CD4-positive, alpha-beta T cell treated with Interleukin-1 beta for 1 hour (primary cell): ENCODE data around the gene AP1AR.

Source experiments
- DNase-seq, 2 donors: peaks; one replicate each; pipeline ENCODE4 v3.0.0-alpha.2; 2020 to 2022

Gene AP1AR

GRCh38 chr4:112225157-112225556, 6.4 kb upstream of the AP1AR start:
- no peak for DNase-seq

GRCh38 chr4:112230879-112231778, 458 bp upstream of the AP1AR start:
- DNase-seq: peak; percentile 96

- DNase-seq: peak; percentile 58 to 71
Measured at GRCh38 chr4:112234952-112235609, 3.5 kb downstream of the AP1AR start.

GRCh38 chr4:112236040-112236439, 4.5 kb downstream of the AP1AR start:
- no peak for DNase-seq

DNA sequence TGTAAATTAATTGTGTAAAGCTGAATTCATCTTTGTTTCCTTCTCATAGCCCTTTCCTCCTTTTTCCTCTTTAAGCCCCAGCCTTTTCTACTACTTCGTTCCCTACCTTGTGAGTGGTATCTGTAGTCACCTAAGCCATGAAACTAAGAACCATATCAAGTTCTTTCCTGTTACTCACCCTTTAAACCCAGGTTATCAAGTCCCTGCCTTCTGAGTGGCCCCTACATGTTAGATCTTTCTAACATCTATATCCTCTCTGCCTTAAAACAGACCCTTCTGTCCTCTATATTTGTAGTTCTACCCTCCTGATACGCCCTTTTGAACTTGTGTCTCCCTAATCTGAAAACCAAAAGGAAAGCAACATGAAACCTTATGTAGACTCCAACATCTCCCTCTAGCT, 7.2 kb downstream of the AP1AR start:
- no peak for DNase-seq

DNA sequence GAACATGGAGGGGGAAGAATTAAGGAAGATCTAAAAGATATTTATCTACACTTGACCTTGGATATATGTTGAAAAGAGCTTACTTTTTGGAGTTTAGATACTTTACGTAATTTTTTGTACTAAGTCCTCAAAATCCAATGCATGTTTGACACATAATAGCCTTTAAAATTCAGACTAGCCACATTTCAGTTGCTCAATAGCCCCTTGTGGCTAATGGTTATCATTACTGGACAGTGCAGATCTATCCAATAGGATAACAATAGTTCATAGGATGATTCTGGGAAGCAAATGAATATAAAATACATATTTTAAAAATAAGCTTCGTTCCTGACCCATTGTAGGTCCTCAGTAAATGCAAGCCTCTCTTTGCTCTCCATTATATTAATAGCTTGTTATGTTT, 13.8 kb downstream of the AP1AR start:
- DNase-seq: no peak

- DNase-seq: no peak
Measured at GRCh38 chr4:112247021-112247420, 15.4 kb downstream of the AP1AR start.

DNA sequence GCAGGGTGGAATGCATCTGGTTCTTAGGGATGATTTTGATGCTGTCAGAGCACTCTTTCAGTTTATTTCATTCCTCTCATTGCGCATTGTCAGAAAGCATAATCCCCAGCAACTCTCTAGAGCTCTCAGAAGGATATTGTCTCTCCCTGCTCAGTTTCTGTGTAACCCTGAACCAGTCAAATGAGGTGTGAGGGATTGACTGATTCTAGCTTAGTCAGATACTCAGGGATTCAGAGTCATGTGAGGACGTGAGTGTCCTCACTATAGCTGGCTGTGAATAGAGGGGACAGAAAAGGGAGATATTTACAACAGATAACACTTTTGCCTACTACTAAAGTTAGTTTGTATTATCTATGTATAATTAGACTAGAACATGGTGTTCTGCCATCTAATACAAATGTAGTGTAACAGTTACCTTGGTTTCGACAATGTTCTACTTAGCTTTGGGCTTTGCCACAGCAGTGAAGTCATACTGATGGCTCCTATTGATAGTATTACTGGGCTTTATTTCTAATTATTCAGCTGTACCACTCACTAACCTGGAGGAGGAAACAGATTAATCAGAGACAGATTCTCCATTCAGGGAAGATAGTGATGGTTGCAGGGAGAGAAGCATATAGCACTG, 19.5 kb downstream of the AP1AR start:
- DNase-seq: no peak

GRCh38 chr4:112252234-112252633, 20.6 kb downstream of the AP1AR start:
- no peak for DNase-seq

DNA sequence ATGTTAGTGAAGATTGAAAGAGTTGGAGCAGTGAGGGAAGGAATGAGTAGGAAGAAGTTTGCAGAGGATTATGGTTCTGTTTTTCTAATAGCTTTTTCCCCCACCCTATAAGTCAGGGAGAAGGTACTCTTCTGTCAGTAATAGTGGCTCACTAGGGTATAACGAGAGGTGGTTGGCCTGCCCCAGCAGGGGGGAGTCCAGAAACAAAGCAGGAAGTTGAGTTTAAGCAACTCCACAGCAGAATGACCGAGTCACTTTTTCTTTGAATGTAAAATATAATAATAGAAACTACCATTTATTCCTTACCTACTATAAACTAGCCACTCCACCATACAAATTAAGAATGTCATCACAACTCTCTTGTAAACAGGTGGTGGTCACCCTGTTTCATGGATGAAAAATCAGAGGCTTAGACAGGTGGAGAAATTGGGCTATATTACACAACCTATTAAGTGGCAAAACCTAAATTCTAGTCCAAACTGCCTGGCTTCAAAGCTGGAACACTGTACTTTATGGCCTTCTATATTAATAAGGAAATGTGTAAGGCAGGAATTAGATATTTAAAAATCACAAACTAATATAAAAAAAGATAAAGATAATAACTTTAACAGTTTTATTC, 21.9 kb downstream of the AP1AR start:
- DNase-seq: no peak

DNA sequence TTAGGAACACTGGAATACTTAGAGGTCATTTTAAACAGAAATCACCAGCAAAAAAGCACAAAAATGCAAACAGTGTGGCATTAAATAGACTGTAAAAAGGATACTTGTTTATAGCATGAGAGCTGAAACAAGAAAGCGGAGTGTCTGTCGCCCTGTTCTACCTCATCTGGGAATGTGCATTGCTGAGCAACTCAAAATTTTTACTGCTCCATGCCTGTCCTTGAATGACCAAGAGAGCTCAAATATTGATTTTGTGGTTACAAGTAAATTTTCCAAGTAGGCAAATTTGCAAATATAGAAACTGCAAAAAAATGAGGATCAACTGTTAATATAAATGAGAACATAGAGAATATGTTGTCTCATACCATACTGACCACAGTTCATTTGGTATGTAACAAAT, 25.5 kb downstream of the AP1AR start:
- no peak for DNase-seq

DNA sequence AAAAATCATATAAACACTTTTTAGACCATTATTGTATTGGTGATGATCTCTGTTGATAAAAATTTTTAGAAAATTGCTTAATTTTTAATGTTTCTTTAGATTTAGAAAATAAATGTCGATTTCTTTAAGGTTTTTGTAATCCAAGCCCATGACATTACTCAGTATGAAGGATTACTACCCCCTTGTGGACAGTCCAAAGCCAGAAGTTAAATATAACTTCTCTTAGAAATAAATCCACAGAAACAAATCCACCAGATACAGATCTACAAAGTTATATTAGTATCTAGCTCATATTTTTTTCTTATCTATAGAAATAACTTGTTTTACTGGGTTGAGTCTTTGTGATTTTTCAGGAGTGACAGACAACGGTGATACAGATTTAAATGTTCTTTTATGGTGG, 35.2 kb downstream of the AP1AR start:
- DNase-seq: peak in 1 of 2 donors; percentile 38

DNA sequence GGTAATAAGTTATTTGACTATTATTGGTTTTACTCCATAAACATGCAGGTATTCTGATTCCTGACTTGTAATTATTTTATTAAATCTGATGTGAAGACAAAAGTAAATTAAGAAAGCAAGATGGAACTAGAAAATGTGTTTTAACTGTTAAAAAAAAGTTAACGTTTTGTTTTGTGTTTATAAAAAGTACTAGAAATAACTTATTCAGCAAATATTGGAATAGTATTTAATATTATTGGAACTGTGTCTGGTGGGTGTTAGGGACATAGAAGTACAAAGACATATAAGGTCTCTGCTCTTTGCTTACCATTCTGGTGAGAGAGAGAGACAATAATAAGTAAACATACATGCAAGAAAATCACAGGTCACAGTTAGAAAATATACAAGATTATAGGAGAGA, 38.5 kb downstream of the AP1AR start:
- DNase-seq: no peak

GRCh38 chr4:112270640-112271421, 39.2 kb downstream of the AP1AR start:
- no peak for DNase-seq

DNA sequence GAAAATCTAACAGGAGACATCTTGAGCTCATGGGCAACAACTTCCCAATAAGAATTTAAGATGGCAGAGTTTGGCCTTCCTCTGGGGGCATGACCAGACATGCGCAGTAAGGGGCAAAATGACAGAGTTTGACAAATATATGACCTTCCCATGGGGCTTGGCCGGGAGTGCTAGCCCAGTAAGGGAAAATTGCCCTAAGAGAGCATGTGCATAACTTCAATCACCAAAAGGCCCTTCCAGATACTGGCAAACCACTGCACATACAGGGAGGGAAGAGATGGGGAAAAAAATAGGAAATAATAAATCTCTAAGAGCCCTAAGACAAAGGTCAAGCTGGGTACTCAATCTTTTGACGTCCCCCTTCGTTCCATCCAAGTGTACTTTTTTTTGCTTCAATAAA, 40.7 kb downstream of the AP1AR start:
- DNase-seq: no peak

DNA sequence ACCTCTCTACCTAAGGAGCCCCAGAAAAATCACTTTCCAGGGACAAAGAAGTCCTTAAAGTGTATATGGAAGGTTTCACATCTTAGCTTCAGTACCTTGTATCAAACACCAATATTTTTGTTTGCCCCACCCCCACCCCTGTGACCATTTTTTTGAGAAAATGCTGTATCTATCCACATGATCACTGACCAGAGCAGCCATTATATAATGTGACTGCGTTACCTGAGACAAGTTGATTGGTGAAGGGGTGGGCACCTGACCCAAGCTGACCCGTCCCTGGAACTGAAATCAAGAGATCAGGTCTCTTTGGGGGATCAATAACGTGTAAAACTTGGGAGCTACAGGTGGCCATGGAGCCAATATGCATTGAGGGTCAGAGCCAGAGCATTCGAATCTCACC, 43.4 kb downstream of the AP1AR start:
- no peak for DNase-seq

GRCh38 chr4:112276113-112276512, 44.5 kb downstream of the AP1AR start:
- no peak for DNase-seq

DNA sequence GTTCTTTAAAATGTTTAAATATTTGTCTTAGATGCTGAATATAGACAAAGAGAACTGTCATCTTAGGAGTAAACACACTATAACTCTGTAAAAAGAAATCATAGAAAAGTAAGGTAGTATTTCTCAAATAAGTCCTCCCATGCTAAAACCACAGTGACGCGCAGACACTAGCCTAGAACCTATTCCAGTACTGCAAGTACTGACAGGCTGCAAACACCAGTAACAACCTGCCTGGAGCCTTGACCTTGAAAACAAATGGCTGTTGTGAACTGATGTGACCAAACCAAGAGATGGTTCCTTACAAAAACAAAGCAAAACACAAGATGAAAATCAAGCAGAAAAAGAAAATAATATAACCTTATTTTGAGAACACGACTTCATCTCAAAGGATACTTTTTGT, 45.6 kb downstream of the AP1AR start:
- no peak for DNase-seq

- no peak for DNase-seq
Measured at GRCh38 chr4:112277705-112278448, 46.3 kb downstream of the AP1AR start.

GRCh38 chr4:112279025-112279881, 47.7 kb downstream of the AP1AR start:
- DNase-seq: peak in 1 of 2 donors; percentile 29

GRCh38 chr4:112279882-112280315, 48.3 kb downstream of the AP1AR start:
- no peak for DNase-seq
